Esophagus muscularis mucosa (tissue), 4 donors: ENCODE measurements around the gene GNG7.

Experiments
- CTCF ChIP-seq, 3 experiments: fragments of 200-600 bp in 2 of 3; fragments of 450-650 bp in 1 of 3; sonication (generic) in 2 of 3; IDR thresholded peaks; one replicate each; pipeline ENCODE4 v1.5.1; 2017 to 2019; ENCODE audit warnings: antibody characterized with exemption in 3 of 3, mild to moderate bottlenecking in 2 of 3, moderate library complexity in 1 of 3
- EP300 ChIP-seq: sonication (generic); formaldehyde crosslinking; IDR thresholded peaks from one replicate; pipeline ENCODE4 v1.6.1; 2017; ENCODE audit warnings: antibody characterized with exemption
- POLR2A ChIP-seq: fragments of 450-650 bp; IDR thresholded peaks from one replicate; pipeline ENCODE4 v1.6.1; 2017; ENCODE audit warnings: antibody characterized with exemption, moderate library complexity, mild to moderate bottlenecking, low read depth
- POLR2AphosphoS5 ChIP-seq, 2 donors: sonication (generic); formaldehyde crosslinking; IDR thresholded peaks; one replicate each; pipeline ENCODE4 v1.6.1; 2017; ENCODE audit warnings: antibody characterized with exemption in 2 of 2

DNA sequence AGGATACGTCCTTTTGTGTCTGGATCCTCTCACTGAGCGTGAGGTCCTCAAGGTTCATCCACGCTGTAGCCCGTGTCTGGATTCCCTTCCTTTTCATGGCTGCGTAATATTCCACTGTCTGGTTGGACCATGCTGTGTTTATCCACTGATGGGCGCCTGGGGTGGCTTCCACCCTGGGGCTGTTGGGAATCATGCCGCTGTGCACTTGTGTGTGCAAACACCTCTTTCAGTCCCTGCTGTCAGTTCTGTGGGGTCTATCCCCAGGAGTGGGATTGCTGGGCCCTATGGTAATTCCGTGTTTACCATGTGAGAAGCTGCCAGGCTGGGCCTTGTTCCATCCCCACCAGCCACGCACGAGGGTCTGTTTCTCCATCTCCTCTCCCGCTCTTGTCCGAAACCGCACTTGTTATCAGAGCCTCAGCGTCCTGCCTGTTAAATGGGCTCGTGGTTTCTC is 128.0 kb downstream of the GNG7 start:
- TF ChIP-seq CTCF (IDR thresholded peaks at IDR 0.05) (no peak), POLR2A (no peak), EP300 (no peak), POLR2AphosphoS5 (IDR thresholded peaks at IDR 0.05) (no peak)
